Fibroblast of skin of right biceps (primary cell): ENCODE results near the gene CCDC191.

ENCODE experiments used
- DNase-seq: peaks from one replicate; pipeline ENCODE4 v3.0.0-alpha.2; 2013

Gene CCDC191

GRCh38 chr3:114056130-114057010 lies at the start of gene CCDC191, which contains the start of gene QTRT2:
Gene CCDC191, minus strand, starts transcription at chr3:114056526. Its CDS starts 60 bp downstream, at chr3:114056466.
Gene QTRT2, plus strand, starts transcription at chr3:114056737. Its CDS starts 8,521 bp downstream, at chr3:114065258.
- DNase-seq: peak; percentile 100

GRCh38 chr3:114104414-114104813 lies 48.1 kb upstream of the CCDC191 start:
- DNase-seq: no peak

DNA sequence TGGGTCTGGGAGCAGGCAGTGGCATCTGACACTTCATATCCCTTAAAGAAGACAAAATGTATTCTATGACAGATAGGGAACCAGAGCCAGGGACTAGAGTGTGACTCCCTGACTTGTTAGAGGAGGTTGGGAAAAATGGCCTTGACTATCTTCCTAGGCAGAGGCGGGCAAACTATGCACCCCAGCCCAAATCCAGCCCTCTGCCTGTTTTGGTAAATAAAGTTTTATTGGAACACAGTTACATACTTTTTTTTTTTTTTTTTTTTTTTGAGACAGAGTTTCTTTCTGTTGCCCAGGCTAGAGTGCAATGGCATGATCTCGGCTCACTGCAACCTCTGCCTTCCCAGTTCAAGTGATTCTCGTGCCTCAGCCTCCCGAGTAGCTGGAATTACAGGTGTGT lies 47.5 kb upstream of the CCDC191 start:
- no peak for DNase-seq

DNA sequence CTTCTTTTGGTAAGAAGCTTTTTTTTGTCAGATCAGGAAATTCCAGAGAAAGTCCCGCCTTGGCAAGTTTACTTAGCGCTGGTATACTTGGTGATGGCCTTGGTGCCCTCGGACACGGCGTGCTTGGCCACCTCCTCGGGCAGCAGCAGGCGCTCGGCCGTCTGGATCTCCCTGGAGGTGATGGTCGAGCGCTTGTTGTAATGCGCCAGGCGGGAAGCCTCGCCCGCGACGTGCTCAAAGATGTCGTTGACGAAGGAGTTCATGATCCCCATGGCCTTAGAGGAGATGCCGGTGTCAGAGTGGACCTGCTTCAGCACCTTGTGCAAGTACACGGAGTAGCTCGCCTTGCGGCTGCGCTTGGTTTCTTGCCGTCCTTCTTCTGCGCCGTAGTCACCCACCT lies 46.9 kb upstream of the CCDC191 start:
- DNase-seq: no peak

DNA sequence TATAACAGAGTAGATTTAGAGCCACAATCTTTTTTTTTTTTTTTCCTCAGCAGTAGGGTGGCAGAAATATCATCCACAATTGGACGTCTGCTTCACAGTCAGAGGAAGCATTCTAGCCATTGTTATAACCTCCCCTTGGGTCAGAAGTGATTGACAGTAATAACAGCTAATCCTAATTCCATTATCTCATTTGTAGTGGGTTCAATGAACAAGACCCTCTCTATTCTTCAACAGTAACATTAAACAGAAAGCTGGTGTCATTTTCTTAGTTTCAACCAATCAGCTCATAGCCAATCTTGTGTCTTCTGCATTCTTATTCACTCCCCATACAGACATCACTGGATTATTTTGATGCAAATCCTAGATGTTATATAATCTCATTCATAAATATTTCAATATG lies 44.8 kb upstream of the CCDC191 start:
- DNase-seq: no peak

- DNase-seq: no peak
Measured at GRCh38 chr3:114095796-114096195, 39.5 kb upstream of the CCDC191 start.

- DNase-seq: peak; percentile 84
Measured at GRCh38 chr3:114093596-114093995, 37.3 kb upstream of the CCDC191 start.

DNA sequence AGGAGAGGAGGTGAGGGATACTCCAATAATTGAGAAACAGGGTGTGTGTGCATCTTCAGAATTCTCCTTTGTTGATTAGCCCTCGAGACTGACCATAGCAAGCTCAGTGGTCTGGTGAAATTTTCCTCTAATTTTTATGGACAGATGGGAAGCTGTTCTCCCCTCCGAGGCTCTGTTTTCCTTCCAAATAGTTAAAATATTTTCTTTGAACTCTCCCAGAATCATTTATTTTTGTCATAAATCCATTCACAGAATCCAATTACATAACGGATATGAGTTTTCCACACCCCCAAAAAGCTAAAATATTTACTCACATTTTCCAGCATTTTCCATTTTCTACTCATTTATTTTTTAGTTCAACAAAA lies 36.7 kb upstream of the CCDC191 start:
- no peak for DNase-seq

DNA sequence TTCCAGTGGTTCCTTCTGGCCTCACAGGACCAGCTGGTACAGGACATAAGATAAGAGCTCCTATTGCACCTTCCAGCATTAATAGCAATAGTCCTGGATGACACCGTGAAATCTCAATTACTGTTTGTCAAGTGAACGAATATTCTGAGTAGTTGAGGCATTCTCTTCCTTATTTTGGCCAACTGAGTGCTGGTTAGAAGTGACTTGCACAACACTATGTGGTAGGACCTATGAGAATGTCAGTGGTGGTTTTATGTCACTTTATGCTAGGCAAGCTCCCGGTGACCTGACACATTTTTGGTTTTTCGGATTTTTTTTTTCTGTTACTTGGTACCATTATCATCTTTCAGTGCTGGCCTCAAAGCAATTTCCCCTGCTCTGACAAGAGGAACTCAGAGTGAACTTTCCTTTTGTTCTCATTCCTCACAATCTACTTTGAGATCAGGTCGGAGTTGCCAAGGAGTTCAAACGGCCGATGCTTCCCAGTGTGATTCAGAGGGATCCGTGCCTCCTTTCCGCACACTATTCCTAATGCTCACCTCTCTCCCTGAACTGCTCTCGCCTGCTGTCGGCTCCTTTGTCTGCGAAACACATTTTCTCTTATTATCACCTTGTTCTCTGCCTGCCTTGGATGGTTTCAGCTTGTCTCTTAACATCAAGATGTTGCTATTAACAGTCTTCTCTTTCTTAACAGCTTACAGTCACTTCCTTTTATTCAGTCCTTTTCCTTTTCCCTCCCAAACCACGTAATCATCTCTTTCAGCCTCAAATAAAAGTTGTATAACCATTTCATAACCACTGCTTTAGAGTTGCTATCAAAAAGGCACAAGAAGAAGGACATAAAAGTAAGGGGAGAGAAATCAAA lies 36.1 kb upstream of the CCDC191 start:
- DNase-seq: peak; percentile 23

GRCh38 chr3:114089675-114090074 lies 33.3 kb upstream of the CCDC191 start:
- DNase-seq: no peak

DNA sequence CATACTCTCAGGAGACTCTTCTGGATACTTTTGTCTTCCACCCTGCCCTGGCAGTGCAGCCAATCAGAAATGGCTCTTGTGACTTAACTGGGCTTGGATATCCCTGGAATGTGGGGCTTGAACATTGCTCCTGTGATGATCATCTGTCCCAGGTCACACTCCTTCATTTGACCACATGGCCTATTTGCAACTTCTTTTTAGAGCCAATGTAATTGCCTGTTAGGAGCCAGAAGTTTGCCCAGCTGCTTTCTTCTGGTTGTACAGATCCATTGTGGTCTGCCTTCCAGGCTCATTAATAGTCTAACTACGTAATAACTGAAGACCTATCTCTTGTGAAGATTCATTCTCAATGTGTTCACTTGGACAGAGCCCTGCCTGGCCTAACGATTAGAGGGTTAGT lies 30.0 kb upstream of the CCDC191 start:
- no peak for DNase-seq

- DNase-seq: no peak
Measured at GRCh38 chr3:114083112-114083511, 26.8 kb upstream of the CCDC191 start.

- peak; percentile 74 for DNase-seq
Measured at GRCh38 chr3:114081037-114081436, 24.7 kb upstream of the CCDC191 start.

- DNase-seq: no peak
Measured at GRCh38 chr3:114080201-114080600, 23.9 kb upstream of the CCDC191 start.

- DNase-seq: no peak
Measured at GRCh38 chr3:114079761-114080160, 23.4 kb upstream of the CCDC191 start.

GRCh38 chr3:114078126-114078525 lies 21.8 kb upstream of the CCDC191 start:
- no peak for DNase-seq

GRCh38 chr3:114076711-114077110 lies 20.4 kb upstream of the CCDC191 start:
- no peak for DNase-seq

DNA sequence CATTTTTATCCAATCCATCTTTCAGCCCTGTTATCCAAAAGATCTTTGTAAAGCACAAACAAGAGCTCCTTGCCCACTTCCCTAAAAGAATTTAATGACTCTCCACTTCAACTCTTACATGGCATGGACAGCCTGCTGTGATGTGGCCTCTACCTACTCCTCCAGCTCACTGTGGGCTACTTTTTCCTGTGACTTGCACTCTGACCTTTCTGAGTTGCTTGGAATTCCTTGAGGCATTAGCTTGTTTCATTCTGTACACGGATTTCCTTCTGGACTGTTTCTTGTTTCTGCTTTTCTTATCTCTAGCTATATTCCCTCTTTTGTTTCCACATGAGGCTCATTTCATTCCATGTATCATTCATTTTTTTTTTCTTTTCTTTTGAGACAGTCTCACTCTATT lies 15.5 kb upstream of the CCDC191 start:
- DNase-seq: no peak

- no peak for DNase-seq
Measured at GRCh38 chr3:114068336-114068735, 12.0 kb upstream of the CCDC191 start.

- DNase-seq: no peak
Measured at GRCh38 chr3:114067804-114068203, 11.5 kb upstream of the CCDC191 start.

DNA sequence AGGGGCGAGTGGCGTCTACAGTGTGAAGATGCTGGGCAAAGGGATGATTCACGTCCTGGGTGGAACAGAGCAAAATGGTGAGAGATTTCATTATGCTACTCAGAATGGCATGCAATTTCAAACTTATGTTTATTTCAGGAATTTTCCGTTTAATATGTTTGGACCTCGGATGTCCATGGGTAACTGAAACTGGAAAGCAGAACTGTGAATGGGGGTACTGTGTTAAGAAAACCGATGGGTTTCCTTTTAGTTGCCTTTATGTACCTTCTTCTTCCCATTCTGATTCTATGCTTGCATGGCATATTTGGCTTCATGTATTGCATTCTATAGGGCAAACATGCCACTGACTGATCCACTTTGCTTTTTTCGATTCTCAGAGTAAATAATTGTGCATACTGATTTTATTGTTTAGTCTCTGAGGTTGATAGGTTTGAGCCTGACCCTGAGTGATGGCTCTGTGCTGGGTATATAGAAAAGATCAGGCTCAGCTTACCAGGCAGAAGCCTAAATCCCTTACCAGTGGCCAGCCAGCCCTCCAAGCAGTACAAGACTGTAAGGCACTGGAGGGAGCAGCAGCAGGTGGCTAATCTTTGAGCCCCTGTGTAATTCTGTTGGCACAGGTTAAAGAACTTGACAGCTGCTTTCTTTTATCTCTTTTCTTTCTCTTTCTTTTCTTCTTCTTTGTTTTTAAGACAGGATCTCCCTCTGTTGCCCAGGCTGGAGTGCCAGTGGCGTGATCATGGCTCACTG lies 4.8 kb upstream of the CCDC191 start:
- no peak for DNase-seq

GRCh38 chr3:114058646-114059045 lies 2.3 kb upstream of the CCDC191 start:
- no peak for DNase-seq

GRCh38 chr3:114057011-114057347 lies 653 bp upstream of the CCDC191 start:
- no peak for DNase-seq
